Heart left ventricle (tissue), 13 donors: ENCODE data around the gene TPST1.
A peak's percentile ranks its signal among the peaks of the same experiment; 100 is the strongest.

ENCODE experiments used
- POLR2A ChIP-seq, 2 donors: fragments of 450-650 bp; IDR thresholded peaks; one replicate each; pipeline ENCODE4 v1.6.1; 2017; ENCODE audit warnings: antibody characterized with exemption in 2 of 2, mild to moderate bottlenecking in 2 of 2, moderate library complexity in 2 of 2
- TF ChIP-seq, protein P1 (sequence below), 12 donors: fragments of 200-600 bp; sonication (generic) in 4 of 12; IDR thresholded peaks; one replicate each; pipeline versions ENCODE4 v1.5.0 to v1.8.0; 2018 to 2022; ENCODE audit warnings: antibody characterized with exemption in 12 of 12, mild to moderate bottlenecking in 5 of 12
- donor health status: ischemic (EF 13 %, LVEDD 7.1; RV severe dilation, severe dysfunction).
- donor health status: DM: no; HTN: yes; CAD: no.
- donor health status: DM: no; HTN: no; CAD: no.
- donor health status: ischemic (EF 25% LVEDD 6.9; RV normal size, moderate dysfunction).
- donor health status: ischemic (EF 25% LVEDD 5.7; RV mildly dilated, moderate dysfunction).
- donor health status: ischemic (EF 35%, LVEDD 5.7; RV mildly dilated, moderate dysfunction).
- donor health status: nonischemic (EF 11% LVEDD 7.7; RV severe dilation, severe dysfunction).
- donor health status: DM: yes; HTN: yes; CAD: no.
- donor health status: PGD.
- donor health status: ischemic (EF 29% LVEDD 5.4; RV normal size, mild dysfunction).
- donor health status: nonischemic (EF 23%, LVEDD 6.1; RV moderate dilation, normal function).

DNA sequence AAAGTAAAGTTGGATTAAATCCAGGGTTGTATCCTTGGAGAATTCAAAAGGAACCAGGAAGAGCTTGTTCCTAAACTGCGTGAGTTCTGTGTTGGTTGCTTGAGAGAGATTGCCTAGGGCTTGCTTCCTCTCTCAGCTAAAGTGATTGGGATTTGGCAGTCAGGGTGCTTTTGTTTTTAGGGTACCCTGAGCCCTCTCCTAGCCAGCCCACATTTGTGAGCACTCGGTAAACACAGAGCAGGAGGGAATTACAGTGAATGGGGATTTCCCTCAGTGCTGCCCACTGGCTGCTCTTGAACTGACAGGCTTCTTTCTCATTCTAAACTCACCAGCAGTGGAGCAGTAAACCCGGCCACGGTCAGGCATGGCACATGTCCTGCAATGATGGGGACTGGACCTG, 146.9 kb downstream of the TPST1 start:
- TF ChIP-seq, protein P1, sequence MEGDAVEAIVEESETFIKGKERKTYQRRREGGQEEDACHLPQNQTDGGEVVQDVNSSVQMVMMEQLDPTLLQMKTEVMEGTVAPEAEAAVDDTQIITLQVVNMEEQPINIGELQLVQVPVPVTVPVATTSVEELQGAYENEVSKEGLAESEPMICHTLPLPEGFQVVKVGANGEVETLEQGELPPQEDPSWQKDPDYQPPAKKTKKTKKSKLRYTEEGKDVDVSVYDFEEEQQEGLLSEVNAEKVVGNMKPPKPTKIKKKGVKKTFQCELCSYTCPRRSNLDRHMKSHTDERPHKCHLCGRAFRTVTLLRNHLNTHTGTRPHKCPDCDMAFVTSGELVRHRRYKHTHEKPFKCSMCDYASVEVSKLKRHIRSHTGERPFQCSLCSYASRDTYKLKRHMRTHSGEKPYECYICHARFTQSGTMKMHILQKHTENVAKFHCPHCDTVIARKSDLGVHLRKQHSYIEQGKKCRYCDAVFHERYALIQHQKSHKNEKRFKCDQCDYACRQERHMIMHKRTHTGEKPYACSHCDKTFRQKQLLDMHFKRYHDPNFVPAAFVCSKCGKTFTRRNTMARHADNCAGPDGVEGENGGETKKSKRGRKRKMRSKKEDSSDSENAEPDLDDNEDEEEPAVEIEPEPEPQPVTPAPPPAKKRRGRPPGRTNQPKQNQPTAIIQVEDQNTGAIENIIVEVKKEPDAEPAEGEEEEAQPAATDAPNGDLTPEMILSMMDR (IDR thresholded peaks at IDR 0.05): peak in 2 of 12 donors; percentile 7 to 31
- no peak for TF ChIP-seq POLR2A (IDR thresholded peaks at IDR 0.05)
